Right ventricle myocardium superior (tissue), 1 donor: Measurements from ENCODE around the gene TMEM141. TPM values are rescaled to one million over a fixed set of nuclear protein-coding genes. Genes with fewer than 3 reads are reported as not detected.
A peak's percentile ranks its signal among the peaks of the same experiment; 100 is the strongest.
"Not testable (repeated sequence)": the region's sequence is repeated elsewhere in the genome, so short reads cannot be mapped to it uniquely, and the experiment has no call there.

ENCODE experiments used
- ATAC-seq: fragments of 200-7000 bp; cut with Tn5 transposase; one replicate; pipeline ENCODE4 v1.9.1; 2020; ENCODE audit warnings: mild to moderate bottlenecking; ENCODE audit not compliant: poor library complexity
- DNase-seq: peaks from one replicate; pipeline ENCODE4 v3.0.0-alpha.2; 2020
- intact Hi-C: fragments of 100-400 bp; cut with DNase I; formaldehyde crosslinking; loops from one replicate; pipeline ENCODE4 v1.11.2; 2022
- total RNA-seq: library from RNA; stranded (reverse); fragmentation: NEBNext Ultra II Directional; extraction: Animal tissue kit (Norgen Biotek cat#: 25700); gene quantifications from one replicate; pipeline ENCODE4 v1.2.1, GENCODE V29; 2021
- donor health status: DM: no; HTN: yes; CAD: no; lungs with severe emphysema.

Gene TMEM141
- total RNA-seq, 1 donor from 2014 or later = 70.9 TPM

- intact Hi-C loops = no loop called here
- DNase-seq (no peak), ATAC-seq (no peak)
These were observed 37.0 kb upstream of the TMEM141 start for GRCh38 chr9:136754059-136754572.

GRCh38 chr9:136754626-136755301, 36.4 kb upstream of the TMEM141 start:
- ATAC-seq = no peak
- no peak for DNase-seq
- intact Hi-C loops = no loop called here

GRCh38 chr9:136755302-136756133, 35.6 kb upstream of the TMEM141 start:
- ATAC-seq, intact Hi-C loops, DNase-seq: not testable (repeated sequence)

- intact Hi-C loops = no loop called here
- no peak for DNase-seq
- ATAC-seq = no peak
These were observed 35.1 kb upstream of the TMEM141 start for GRCh38 chr9:136756134-136756438.

- DNase-seq = no peak
- no peak for ATAC-seq
- intact Hi-C loops = no loop called here
These were observed 34.3 kb upstream of the TMEM141 start for GRCh38 chr9:136756836-136757235.

- intact Hi-C loops = no loop called here
- no peak for DNase-seq
- no peak for ATAC-seq
These were observed 33.8 kb upstream of the TMEM141 start for GRCh38 chr9:136757328-136757727.

GRCh38 chr9:136757751-136758140, 33.4 kb upstream of the TMEM141 start:
- DNase-seq (no peak), ATAC-seq (no peak)
- intact Hi-C loops = no loop called here

- intact Hi-C loops = no loop called here
- no peak for DNase-seq
- ATAC-seq = no peak
These were observed 32.1 kb upstream of the TMEM141 start for GRCh38 chr9:136759001-136759400.

GRCh38 chr9:136759436-136760325, 31.5 kb upstream of the TMEM141 start:
- no peak for ATAC-seq
- DNase-seq = no peak
- intact Hi-C loops = no loop called here

- DNase-seq = no peak
These were observed 30.7 kb upstream of the TMEM141 start for GRCh38 chr9:136760424-136760823.

GRCh38 chr9:136760834-136761544, 30.2 kb upstream of the TMEM141 start:
- intact Hi-C loops = not testable (repeated sequence)
- DNase-seq (peak; percentile 65), ATAC-seq (peak; percentile 53)

More at GRCh38 chr9:136760424-136760823, 30.7 kb upstream of the TMEM141 start:
- intact Hi-C loops = no loop called here
- ATAC-seq = no peak

- ATAC-seq = no peak
- intact Hi-C loops = no loop called here
- DNase-seq = no peak
These were observed 29.6 kb upstream of the TMEM141 start for GRCh38 chr9:136761545-136761981.

GRCh38 chr9:136762221-136762691, 28.9 kb upstream of the TMEM141 start:
- DNase-seq (no peak), ATAC-seq (no peak)

GRCh38 chr9:136762915-136763648, 28.1 kb upstream of the TMEM141 start:
- intact Hi-C loops = no loop called here
- ATAC-seq (peak; percentile 26), DNase-seq (no peak)

More at GRCh38 chr9:136762221-136762691, 28.9 kb upstream of the TMEM141 start:
- intact Hi-C loops = no loop called here

- no peak for ATAC-seq
- no peak for DNase-seq
- intact Hi-C loops = no loop called here
These were observed 27.5 kb upstream of the TMEM141 start for GRCh38 chr9:136763649-136764035.

GRCh38 chr9:136764301-136764891, 26.7 kb upstream of the TMEM141 start, which contains the start of gene LCN15:
Gene LCN15, minus strand, starts transcription at chr9:136764518. Its CDS starts 30 bp downstream, at chr9:136764488.
- intact Hi-C loops = no loop called here
- no peak for DNase-seq
- no peak for ATAC-seq

- ATAC-seq (peak; percentile 18), DNase-seq (no peak)
- intact Hi-C loops = no loop called here
These were observed 26.1 kb upstream of the TMEM141 start for GRCh38 chr9:136765041-136765440.
